Vagina (tissue), 2 donors: ENCODE data around the gene HELZ.

ENCODE experiments used
- CTCF ChIP-seq, 3 experiments: fragments of 450-650 bp in 2 of 3; fragments of 200-600 bp in 1 of 3; sonication (generic) in 1 of 3; IDR thresholded peaks; one replicate each; pipeline ENCODE4 v1.5.1; 2017 to 2019; ENCODE audit warnings: antibody characterized with exemption in 3 of 3, mild to moderate bottlenecking in 2 of 3, moderate library complexity in 2 of 3
- POLR2A ChIP-seq, 2 donors: fragments of 450-650 bp; IDR thresholded peaks; one replicate each; pipeline ENCODE4 v1.6.1; 2017; ENCODE audit warnings: antibody characterized with exemption in 2 of 2, mild to moderate bottlenecking in 2 of 2, moderate library complexity in 2 of 2
- POLR2AphosphoS5 ChIP-seq, 2 donors: sonication (generic); formaldehyde crosslinking; IDR thresholded peaks; one replicate each; pipeline ENCODE4 v1.9.0; 2017; ENCODE audit warnings: antibody characterized with exemption in 2 of 2, mild to moderate bottlenecking in 2 of 2, low read depth in 1 of 2; ENCODE audit not compliant: insufficient read depth in 1 of 2

- TF ChIP-seq CTCF (IDR thresholded peaks at IDR 0.05), result no peak
- TF ChIP-seq POLR2AphosphoS5 (IDR thresholded peaks at IDR 0.05; ENCODE audit: insufficient read depth in 1 of 2, low read depth in 1 of 2), result no peak
- TF ChIP-seq POLR2A (IDR thresholded peaks at IDR 0.05), result no peak
These were observed 190.4 kb downstream of the HELZ start for GRCh38 chr17:67054608-67055007.
